Stomach smooth muscle (tissue), 2 donors: ENCODE data around the gene TFCP2L1.

Source experiments
- H3K27ac ChIP-seq: one replicate; pipeline ENCODE4 v1.7.0; 2013; ENCODE audit warnings: mild to moderate bottlenecking, low read length, inconsistent platforms
- H3K27me3 ChIP-seq, 2 donors: one replicate each; pipeline ENCODE4 v1.7.0; 2013; ENCODE audit warnings: low read length in 2 of 2; ENCODE audit not compliant: insufficient read depth in 2 of 2, control insufficient read depth in 1 of 2
- H3K36me3 ChIP-seq, 2 donors: one replicate each; pipeline ENCODE4 v1.7.0; 2013; ENCODE audit warnings: low read length in 2 of 2; ENCODE audit not compliant: control insufficient read depth in 2 of 2, insufficient read depth in 2 of 2
- H3K4me1 ChIP-seq: one replicate; pipeline ENCODE4 v1.7.0; 2013; ENCODE audit warnings: low read length; ENCODE audit not compliant: control insufficient read depth, insufficient read depth
- H3K4me3 ChIP-seq, 2 donors: one replicate each; pipeline ENCODE4 v1.7.0; 2013; ENCODE audit warnings: low read length in 2 of 2
- H3K9ac ChIP-seq, 2 donors: one replicate each; pipeline ENCODE4 v1.7.0; 2013; ENCODE audit warnings: low read length in 2 of 2, mild to moderate bottlenecking in 1 of 2
- H3K9me3 ChIP-seq, 2 donors: one replicate each; pipeline ENCODE4 v1.7.0; 2013; ENCODE audit warnings: low read length in 2 of 2; ENCODE audit not compliant: control insufficient read depth in 2 of 2
- donor health status: healthy.
- donor health status: Pancreatic carcinoma.

The TFCP2L1 gene

DNA sequence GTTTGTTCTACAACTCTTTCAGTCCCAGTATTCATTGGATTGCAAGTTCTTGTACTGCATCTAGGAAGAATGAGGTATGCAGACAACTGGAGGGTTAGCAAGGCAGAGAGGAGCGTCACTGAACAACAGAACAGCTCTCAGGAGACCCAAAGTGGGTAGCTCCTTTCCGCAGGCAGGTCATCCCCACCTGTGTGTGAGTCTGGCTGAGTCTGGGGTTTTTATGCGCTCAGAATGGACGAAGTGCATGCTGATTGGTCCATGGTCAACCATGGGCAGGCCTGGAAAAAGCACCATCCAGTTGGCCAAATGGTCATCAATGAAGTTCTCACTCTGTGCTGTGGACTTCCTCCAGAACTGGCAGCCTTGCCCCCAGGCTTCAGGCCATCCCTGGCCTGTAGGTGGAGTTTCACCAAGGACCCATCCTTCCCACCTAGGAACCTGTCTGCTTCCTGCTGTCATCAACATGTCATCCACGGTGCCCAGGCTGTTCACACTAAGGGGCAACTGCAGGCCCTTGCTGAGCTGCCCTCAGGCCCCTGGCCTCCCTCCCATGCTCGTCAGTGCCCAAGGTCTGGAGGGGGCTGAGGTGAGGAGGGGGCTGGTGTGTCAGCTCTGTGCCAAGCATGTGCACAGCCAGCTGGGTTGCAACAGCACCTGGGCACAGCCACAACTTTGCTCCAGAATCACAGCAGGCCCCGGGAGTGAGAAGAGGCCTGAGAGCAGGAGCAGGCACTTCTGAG, 11.1 kb upstream of the TFCP2L1 start:
- H3K4me3 ChIP-seq = no peak overlapping the region
- H3K36me3 ChIP-seq = no peaks in the 10 kb centered on the region
- no peak overlapping the region for H3K9ac ChIP-seq
- H3K27me3 ChIP-seq = peaks cover 0 to 2% of the 10 kb centered on the region in 2 donors
- no peak overlapping the region for H3K27ac ChIP-seq
- H3K4me1 ChIP-seq = no peaks in the 10 kb centered on the region
- peaks cover 0 to 3% of the 10 kb centered on the region in 2 donors for H3K9me3 ChIP-seq

DNA sequence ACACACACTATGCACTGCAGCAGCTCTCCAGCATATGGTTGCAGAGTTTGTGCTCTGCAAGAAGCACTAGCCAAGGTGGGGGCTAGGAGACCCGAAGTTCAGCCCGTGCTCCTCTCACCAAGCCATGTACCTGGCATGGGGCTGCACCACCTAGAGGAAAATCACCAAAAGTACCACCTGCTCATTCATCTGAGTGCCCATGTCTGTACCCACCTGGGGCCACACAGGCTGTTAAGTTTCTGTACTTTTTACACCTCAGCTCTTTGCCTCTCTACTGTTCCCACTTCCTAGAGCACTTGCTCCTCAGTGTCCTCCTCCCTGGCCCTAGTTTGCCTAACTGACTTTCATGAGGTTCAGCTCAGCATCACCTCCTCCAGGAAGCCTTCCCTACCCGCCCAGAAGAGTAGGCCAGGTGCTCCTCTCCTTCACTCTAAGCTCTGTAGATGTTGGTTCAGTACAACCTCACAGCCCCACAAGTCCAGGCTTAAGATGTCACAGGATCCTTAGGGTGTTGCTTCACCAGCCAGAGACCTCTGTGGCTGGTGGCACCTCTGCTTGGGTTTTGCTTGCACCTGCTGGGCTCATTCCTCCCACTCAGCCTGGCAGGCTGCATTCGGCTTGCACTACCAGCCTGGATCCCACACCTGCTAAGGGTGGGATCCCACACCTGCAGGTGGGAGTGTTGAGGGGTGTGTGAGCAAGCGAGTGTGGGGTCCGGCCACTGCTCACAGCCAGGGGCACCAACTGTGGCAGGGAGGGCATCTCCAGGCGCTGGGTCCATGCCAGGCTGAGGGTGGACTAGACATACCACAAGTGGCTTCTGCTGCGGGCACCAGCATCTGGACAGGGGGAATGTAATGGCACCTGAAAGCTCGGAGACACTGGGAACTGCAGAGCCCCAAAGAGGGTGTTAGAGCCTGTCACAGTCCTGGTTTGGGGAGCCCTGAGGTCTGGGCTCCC, 10.2 kb upstream of the TFCP2L1 start:
- no peak overlapping the region for H3K4me3 ChIP-seq
- H3K4me1 ChIP-seq = no peaks in the 10 kb centered on the region
- no peaks in the 10 kb centered on the region for H3K36me3 ChIP-seq
- H3K9me3 ChIP-seq = no peaks in the 10 kb centered on the region
- H3K27me3 ChIP-seq = peaks cover 0 to 2% of the 10 kb centered on the region in 2 donors
- H3K27ac ChIP-seq = no peak overlapping the region
- no peak overlapping the region for H3K9ac ChIP-seq

DNA sequence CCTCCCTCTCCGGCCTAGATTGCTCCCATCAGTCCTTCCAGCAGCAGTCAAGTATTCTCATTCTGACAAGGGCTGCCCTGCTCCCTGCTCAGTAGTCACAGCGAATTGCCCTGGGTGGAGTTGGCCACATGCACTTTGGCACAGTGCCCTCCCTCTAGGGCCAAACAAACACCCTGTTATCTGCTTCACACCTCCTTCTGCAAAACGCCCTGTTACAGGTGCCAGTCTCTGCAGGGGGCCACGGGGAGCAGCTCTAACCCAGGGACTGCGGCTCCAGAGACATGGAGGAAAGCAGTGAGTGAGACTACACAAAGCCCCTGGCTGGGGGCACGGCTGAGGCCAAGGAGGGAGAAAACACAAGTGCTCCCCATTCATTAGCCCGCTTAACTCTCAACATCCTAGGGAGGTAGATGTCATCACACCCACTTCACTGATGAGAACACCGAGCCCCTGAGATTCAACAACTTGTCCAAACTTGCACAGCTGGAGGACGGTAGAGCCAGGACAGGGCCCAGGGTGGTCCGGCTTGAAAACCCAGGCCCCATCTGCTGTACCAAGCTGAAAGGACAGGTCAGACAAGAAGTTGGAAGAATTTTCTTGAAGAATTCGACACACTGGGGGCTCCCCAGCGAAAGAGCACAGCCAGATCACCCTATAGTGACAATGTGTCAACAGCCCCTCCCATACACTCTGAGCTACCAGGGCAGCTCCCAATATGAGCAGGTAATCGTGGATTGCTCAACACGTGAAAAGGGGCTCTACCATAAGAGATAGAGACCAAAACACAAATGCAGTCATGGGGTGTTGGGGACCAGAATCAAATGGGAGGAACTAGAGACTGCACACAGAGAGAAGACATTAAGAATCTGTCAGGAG, 8.7 kb upstream of the TFCP2L1 start:
- Histone ChIP-seq H3K9me3 (no peaks in the 10 kb centered on the region), H3K27me3 (peaks cover 0 to 2% of the 10 kb centered on the region in 2 donors), H3K36me3 (no peaks in the 10 kb centered on the region), H3K4me1 (no peaks in the 10 kb centered on the region), H3K9ac (no peak overlapping the region), H3K27ac (no peak overlapping the region), H3K4me3 (no peak overlapping the region)

DNA sequence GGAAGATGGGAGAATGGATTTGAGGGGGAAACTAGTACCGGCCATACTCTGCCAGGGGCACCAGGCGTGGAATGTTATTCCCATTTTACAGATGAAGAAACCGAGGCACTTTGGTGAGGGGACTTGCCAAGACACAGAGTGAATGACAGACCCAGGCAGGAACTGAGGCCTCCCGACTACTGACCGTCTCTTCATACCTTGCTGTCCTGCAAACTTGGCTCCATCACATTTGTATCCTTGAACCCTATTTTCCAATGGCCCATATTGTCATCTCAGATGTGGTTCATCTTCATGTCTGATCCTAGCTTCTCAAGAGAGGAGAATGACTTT, 6.2 kb upstream of the TFCP2L1 start:
- H3K36me3 ChIP-seq = no peaks in the 10 kb centered on the region
- H3K27ac ChIP-seq = no peak overlapping the region
- no peak overlapping the region for H3K9ac ChIP-seq
- H3K4me3 ChIP-seq = no peak overlapping the region
- no peaks in the 10 kb centered on the region for H3K9me3 ChIP-seq
- H3K27me3 ChIP-seq = peaks cover 0 to 2% of the 10 kb centered on the region in 2 donors
- H3K4me1 ChIP-seq = no peaks in the 10 kb centered on the region

GRCh38 chr2:121289271-121289670, 4.3 kb upstream of the TFCP2L1 start:
- no peak overlapping the region for H3K4me3 ChIP-seq
- H3K27me3 ChIP-seq = peaks cover 3 to 18% of the 10 kb centered on the region in 2 donors
- H3K9me3 ChIP-seq = no peaks in the 10 kb centered on the region
- no peak overlapping the region for H3K9ac ChIP-seq
- peaks cover 3% of the 10 kb centered on the region for H3K4me1 ChIP-seq
- no peak overlapping the region for H3K27ac ChIP-seq
- no peaks in the 10 kb centered on the region for H3K36me3 ChIP-seq

DNA sequence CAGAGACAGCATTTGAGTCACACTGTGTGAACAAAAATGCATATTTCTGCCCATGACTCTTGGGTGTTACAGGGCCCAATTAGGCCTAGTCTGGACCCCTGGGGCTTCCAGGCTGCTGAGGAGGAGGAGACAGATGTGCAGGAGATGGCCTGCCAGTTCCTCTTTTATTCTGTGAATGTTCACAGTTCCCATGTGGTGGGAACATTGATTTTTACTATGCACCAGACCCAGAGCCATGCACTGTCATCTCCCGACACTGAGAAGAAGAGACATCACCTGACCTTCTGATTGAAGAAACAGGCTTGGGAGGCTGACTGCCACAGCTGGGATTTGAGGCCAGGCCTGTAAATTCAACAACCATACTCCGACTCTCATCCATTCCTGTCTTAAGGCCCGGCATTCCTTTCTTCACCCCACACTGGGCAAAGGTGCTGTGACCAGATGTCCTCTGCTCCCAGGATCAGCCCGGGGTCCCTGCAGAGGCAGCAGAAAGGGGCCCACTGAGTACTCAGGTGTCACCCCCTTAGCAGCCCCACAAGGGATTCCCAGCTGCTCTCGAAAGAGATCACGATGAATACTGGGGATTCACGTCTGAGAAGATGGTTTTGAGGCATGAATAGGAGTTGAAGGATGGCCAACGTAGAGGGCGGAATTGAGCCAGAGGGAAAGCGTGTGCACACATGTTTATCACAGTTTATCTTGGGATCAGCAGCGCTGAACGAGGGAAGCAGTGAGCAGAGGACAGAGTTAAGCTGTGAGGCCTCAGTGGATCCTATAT, 3.6 kb upstream of the TFCP2L1 start:
- no peaks in the 10 kb centered on the region for H3K9me3 ChIP-seq
- no peak overlapping the region for H3K27ac ChIP-seq
- no peak overlapping the region for H3K4me3 ChIP-seq
- H3K4me1 ChIP-seq = peaks cover 4% of the 10 kb centered on the region
- H3K9ac ChIP-seq = no peak overlapping the region
- H3K27me3 ChIP-seq = peaks cover 9 to 24% of the 10 kb centered on the region in 2 donors
- H3K36me3 ChIP-seq = no peaks in the 10 kb centered on the region

GRCh38 chr2:121287956-121288355, 3.0 kb upstream of the TFCP2L1 start:
- Histone ChIP-seq H3K36me3 (no peaks in the 10 kb centered on the region), H3K27me3 (peaks cover 14 to 24% of the 10 kb centered on the region in 2 donors), H3K4me3 (no peak overlapping the region), H3K27ac (no peak overlapping the region), H3K9me3 (no peaks in the 10 kb centered on the region), H3K9ac (no peak overlapping the region), H3K4me1 (peaks cover 4% of the 10 kb centered on the region)

- H3K9ac ChIP-seq = no peak overlapping the region
- H3K27ac ChIP-seq = no peak overlapping the region
- H3K27me3 ChIP-seq = peaks cover 19 to 24% of the 10 kb centered on the region in 2 donors
- H3K4me3 ChIP-seq = no peak overlapping the region
- peaks cover 4% of the 10 kb centered on the region for H3K4me1 ChIP-seq
- no peaks in the 10 kb centered on the region for H3K9me3 ChIP-seq
- no peaks in the 10 kb centered on the region for H3K36me3 ChIP-seq
Measured at GRCh38 chr2:121287146-121287798, 2.3 kb upstream of the TFCP2L1 start.

DNA sequence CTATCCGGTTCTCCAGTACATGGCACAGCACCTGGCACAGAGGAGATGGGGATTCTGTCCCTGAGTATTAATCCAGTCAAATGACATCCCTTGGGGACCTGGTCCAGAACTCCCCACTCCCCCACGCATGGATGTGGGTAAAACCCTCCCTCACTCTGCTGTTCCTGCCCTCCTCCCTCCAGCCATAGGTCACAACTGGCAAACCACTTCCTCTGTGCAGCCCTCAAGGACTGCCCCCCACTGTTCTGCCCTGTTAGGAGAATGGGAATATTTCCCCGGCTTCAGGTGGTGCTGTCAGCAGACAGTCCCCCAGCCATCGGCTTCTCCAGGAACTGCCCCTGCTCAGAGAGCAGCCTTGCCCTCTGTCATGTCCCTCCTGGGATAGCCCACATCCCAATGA, 1.5 kb upstream of the TFCP2L1 start:
- no peak overlapping the region for H3K9ac ChIP-seq
- no peaks in the 10 kb centered on the region for H3K9me3 ChIP-seq
- H3K4me3 ChIP-seq = no peak overlapping the region
- H3K4me1 ChIP-seq = peaks cover 4% of the 10 kb centered on the region
- H3K36me3 ChIP-seq = no peaks in the 10 kb centered on the region
- no peak overlapping the region for H3K27ac ChIP-seq
- H3K27me3 ChIP-seq = peaks cover 19 to 24% of the 10 kb centered on the region in 2 donors
